ENCODE measurements around the gene KRTAP12-3.

DNA sequence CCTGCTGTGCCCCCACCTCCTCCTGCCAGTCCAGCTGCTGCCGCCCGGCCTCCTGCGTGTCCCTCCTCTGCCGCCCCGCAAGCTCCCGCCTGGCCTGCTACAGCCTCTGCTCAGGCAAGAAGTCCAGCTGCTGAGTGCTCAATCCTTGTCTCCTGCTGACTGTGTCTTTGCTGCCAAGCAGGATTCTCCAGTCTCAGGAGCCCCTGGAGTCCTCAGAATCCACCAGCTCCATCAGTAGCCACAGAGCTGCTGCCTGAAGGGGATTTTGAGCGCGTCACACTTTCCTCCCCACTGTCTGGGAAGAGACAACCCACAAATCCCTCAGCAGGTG, 10.5 kb upstream of the KRTAP12-3 start:
- TF ChIP-seq, protein P1, sequence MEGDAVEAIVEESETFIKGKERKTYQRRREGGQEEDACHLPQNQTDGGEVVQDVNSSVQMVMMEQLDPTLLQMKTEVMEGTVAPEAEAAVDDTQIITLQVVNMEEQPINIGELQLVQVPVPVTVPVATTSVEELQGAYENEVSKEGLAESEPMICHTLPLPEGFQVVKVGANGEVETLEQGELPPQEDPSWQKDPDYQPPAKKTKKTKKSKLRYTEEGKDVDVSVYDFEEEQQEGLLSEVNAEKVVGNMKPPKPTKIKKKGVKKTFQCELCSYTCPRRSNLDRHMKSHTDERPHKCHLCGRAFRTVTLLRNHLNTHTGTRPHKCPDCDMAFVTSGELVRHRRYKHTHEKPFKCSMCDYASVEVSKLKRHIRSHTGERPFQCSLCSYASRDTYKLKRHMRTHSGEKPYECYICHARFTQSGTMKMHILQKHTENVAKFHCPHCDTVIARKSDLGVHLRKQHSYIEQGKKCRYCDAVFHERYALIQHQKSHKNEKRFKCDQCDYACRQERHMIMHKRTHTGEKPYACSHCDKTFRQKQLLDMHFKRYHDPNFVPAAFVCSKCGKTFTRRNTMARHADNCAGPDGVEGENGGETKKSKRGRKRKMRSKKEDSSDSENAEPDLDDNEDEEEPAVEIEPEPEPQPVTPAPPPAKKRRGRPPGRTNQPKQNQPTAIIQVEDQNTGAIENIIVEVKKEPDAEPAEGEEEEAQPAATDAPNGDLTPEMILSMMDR (IDR thresholded peaks at IDR 0.05), result no peak
- no peak for TF ChIP-seq EP300 (IDR thresholded peaks at IDR 0.05)
- TF ChIP-seq POLR2AphosphoS5 (IDR thresholded peaks at IDR 0.05), result no peak
- TF ChIP-seq POLR2A (IDR thresholded peaks at IDR 0.05), result no peak
